Medulla oblongata (tissue), 1 donor: Measurements from ENCODE around the gene PLEK.

Source experiments
- DNase-seq: peaks from one replicate; pipeline ENCODE4 v3.0.0-alpha.2; 2015; ENCODE audit errors: extremely low spot score

The PLEK gene

GRCh38 chr2:68414876-68415275 lies 49.8 kb downstream of the PLEK start:
- no peak for DNase-seq

GRCh38 chr2:68415521-68415920 lies 50.4 kb downstream of the PLEK start:
- no peak for DNase-seq

- DNase-seq: no peak
Measured at GRCh38 chr2:68416081-68416675, 51.1 kb downstream of the PLEK start.

- no peak for DNase-seq
Measured at GRCh38 chr2:68417926-68418325, 52.8 kb downstream of the PLEK start.

- no peak for DNase-seq
Measured at GRCh38 chr2:68418419-68418818, 53.3 kb downstream of the PLEK start.

- DNase-seq: no peak
Measured at GRCh38 chr2:68418855-68419254, 53.8 kb downstream of the PLEK start.

GRCh38 chr2:68420254-68420910 lies 55.3 kb downstream of the PLEK start:
- no peak for DNase-seq

- DNase-seq: no peak
Measured at GRCh38 chr2:68423966-68424650, 59.0 kb downstream of the PLEK start.

GRCh38 chr2:68425503-68425902 lies 60.4 kb downstream of the PLEK start:
- DNase-seq: no peak

GRCh38 chr2:68426446-68426845 lies 61.4 kb downstream of the PLEK start:
- DNase-seq: no peak

GRCh38 chr2:68426848-68427579 lies 61.9 kb downstream of the PLEK start:
- DNase-seq: no peak

- DNase-seq: no peak
Measured at GRCh38 chr2:68428126-68428525, 63.0 kb downstream of the PLEK start.

GRCh38 chr2:68428746-68429145 lies 63.7 kb downstream of the PLEK start:
- DNase-seq: no peak

GRCh38 chr2:68429311-68429826 lies 64.3 kb downstream of the PLEK start:
- no peak for DNase-seq

- no peak for DNase-seq
Measured at GRCh38 chr2:68431316-68431972, 66.4 kb downstream of the PLEK start.

- DNase-seq: no peak
Measured at GRCh38 chr2:68432696-68433658, 67.9 kb downstream of the PLEK start.

- DNase-seq: no peak
Measured at GRCh38 chr2:68434981-68435380, 69.9 kb downstream of the PLEK start.

GRCh38 chr2:68435615-68436014 lies 70.5 kb downstream of the PLEK start:
- no peak for DNase-seq

GRCh38 chr2:68436270-68436669 lies 71.2 kb downstream of the PLEK start:
- no peak for DNase-seq

GRCh38 chr2:68438455-68439303 lies 73.6 kb downstream of the PLEK start:
- no peak for DNase-seq
